Body of pancreas (tissue), 4 donors: ENCODE results near the gene KYAT1.

Experiments used
- CTCF ChIP-seq, 7 experiments: fragments of 450-650 bp in 4 of 7; fragments of 200-600 bp in 3 of 7; sonication (generic) in 3 of 7; IDR thresholded peaks; one replicate each; pipeline ENCODE4 v1.5.1; 2016 to 2019; ENCODE audit warnings: antibody characterized with exemption in 7 of 7
- POLR2A ChIP-seq, 3 donors: fragments of 450-650 bp; IDR thresholded peaks; one replicate each; pipeline ENCODE4 v1.6.1; 2016; ENCODE audit warnings: antibody characterized with exemption in 3 of 3, mild to moderate bottlenecking in 2 of 3

GRCh38 chr9:128905964-128906363 lies 24.2 kb upstream of the KYAT1 start:
- TF ChIP-seq CTCF (IDR thresholded peaks at IDR 0.05) (no peak), POLR2A (IDR thresholded peaks at IDR 0.05) (no peak)
